Measurements from ENCODE around the gene EFNA4. TPM values are rescaled to one million over a fixed set of nuclear protein-coding genes. Genes with fewer than 3 reads are reported as not detected.
A peak's percentile ranks its signal among the peaks of the same experiment; 100 is the strongest.

The EFNA4 gene
- total and polyA plus RNA-seq, 9 of the 15 experiments (the other 6 are each of a cell fraction or from before 2014, with no cell fraction given), result 0.68 to 7.4 (median 6.1) TPM

- TF ChIP-seq CUX1 (CRISPR knock-in tag; IDR thresholded peaks at IDR 0.05) (no peak), ZNF134 (CRISPR knock-in tag; conservative IDR thresholded peaks at IDR 0.05) (no peak), ZNF583 (CRISPR knock-in tag; IDR thresholded peaks at IDR 0.05) (no peak), CREB1 (IDR thresholded peaks at IDR 0.05) (peak; percentile 36; the same call in 1 of the 2 replicates), CREB1 (CRISPR knock-in tag; IDR thresholded peaks at IDR 0.05) (peak; percentile 68), CHCHD3 (CRISPR knock-in tag; IDR thresholded peaks at IDR 0.05) (no peak), ZNF311 (CRISPR knock-in tag; IDR thresholded peaks at IDR 0.05) (no peak), ASH1L (IDR thresholded peaks at IDR 0.05; ENCODE audit: borderline replicate concordance, low read depth, partially characterized antibody) (no peak), NCOA1 (IDR thresholded peaks at IDR 0.05; ENCODE audit: low read depth) (no peak), SMARCB1 (IDR thresholded peaks at IDR 0.05; ENCODE audit: insufficient read length, low read depth) (no peak), ZNF282 (CRISPR knock-in tag; IDR thresholded peaks at IDR 0.05) (no peak), THRAP3 (IDR thresholded peaks at IDR 0.05; ENCODE audit: borderline replicate concordance) (no peak), MAZ (CRISPR knock-in tag; conservative IDR thresholded peaks at IDR 0.05 in 1 of 2, IDR thresholded peaks at IDR 0.05 in 1 of 2) (peak; percentile 41 to 83; a peak in 3 of 4 replicates), STAT6 (CRISPR knock-in tag; IDR thresholded peaks at IDR 0.05) (no peak)
- TF ChIP-seq, protein P1, sequence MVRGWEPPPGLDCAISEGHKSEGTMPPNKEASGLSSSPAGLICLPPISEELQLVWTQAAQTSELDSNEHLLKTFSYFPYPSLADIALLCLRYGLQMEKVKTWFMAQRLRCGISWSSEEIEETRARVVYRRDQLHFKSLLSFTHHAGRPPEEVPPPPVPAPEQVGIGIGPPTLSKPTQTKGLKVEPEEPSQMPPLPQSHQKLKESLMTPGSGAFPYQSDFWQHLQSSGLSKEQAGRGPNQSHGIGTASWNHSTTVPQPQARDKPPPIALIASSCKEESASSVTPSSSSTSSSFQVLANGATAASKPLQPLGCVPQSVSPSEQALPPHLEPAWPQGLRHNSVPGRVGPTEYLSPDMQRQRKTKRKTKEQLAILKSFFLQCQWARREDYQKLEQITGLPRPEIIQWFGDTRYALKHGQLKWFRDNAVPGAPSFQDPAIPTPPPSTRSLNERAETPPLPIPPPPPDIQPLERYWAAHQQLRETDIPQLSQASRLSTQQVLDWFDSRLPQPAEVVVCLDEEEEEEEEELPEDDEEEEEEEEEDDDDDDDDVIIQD (CRISPR knock-in tag; IDR thresholded peaks at IDR 0.05), result no peak
- TF ChIP-seq, protein P2, sequence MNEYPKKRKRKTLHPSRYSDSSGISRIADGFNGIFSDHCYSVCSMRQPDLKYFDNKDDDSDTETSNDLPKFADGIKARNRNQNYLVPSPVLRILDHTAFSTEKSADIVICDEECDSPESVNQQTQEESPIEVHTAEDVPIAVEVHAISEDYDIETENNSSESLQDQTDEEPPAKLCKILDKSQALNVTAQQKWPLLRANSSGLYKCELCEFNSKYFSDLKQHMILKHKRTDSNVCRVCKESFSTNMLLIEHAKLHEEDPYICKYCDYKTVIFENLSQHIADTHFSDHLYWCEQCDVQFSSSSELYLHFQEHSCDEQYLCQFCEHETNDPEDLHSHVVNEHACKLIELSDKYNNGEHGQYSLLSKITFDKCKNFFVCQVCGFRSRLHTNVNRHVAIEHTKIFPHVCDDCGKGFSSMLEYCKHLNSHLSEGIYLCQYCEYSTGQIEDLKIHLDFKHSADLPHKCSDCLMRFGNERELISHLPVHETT (CRISPR knock-in tag; conservative IDR thresholded peaks at IDR 0.05 in 1 of 2, IDR thresholded peaks at IDR 0.05 in 1 of 2), result peak in 1 of 2 experiments; percentile 70; a peak in 2 of 4 replicates
Measured at GRCh38 chr1:155050560-155051341, 12.8 kb upstream of the EFNA4 start, which contains the start of gene ADAM15 (continued).

Data from K562 (cell line).